HG03139 (cell line): ENCODE results near the gene P2RX2.

Source experiments
- ATAC-seq: cut with Tn5 transposase; IDR thresholded peaks from one replicate; pipeline ENCODE4 v1.9.1; 2021; ENCODE audit not compliant: unreplicated experiment

P2RX2 gene

GRCh38 chr12:132660052-132660451 is 41.5 kb downstream of the P2RX2 start:
- ATAC-seq: no peak

- ATAC-seq: no peak
Observed at GRCh38 chr12:132660996-132661395, 42.4 kb downstream of the P2RX2 start.

- no peak for ATAC-seq
Observed at GRCh38 chr12:132661972-132662371, 43.4 kb downstream of the P2RX2 start.

GRCh38 chr12:132662901-132663755 is 44.6 kb downstream of the P2RX2 start:
- no peak for ATAC-seq

GRCh38 chr12:132664206-132665148 is 45.9 kb downstream of the P2RX2 start:
- ATAC-seq: no peak

GRCh38 chr12:132665149-132665491 is 46.5 kb downstream of the P2RX2 start:
- ATAC-seq: no peak

GRCh38 chr12:132665794-132666193 is 47.2 kb downstream of the P2RX2 start:
- no peak for ATAC-seq

- no peak for ATAC-seq
Observed at GRCh38 chr12:132668191-132669088, 49.9 kb downstream of the P2RX2 start.

GRCh38 chr12:132669166-132669879 is 50.7 kb downstream of the P2RX2 start:
- no peak for ATAC-seq
